Activated gamma-delta T cell treated with Interleukin-2 at 50 U/mL for 16 hours (primary cell): ENCODE data around the gene KCTD2.
"Not testable (repeated sequence)": the region's sequence is repeated elsewhere in the genome, so short reads cannot be mapped to it uniquely, and the experiment has no call there.

Experiments used
- DNase-seq: peaks from one replicate; pipeline ENCODE4 v3.0.0-alpha.2; 2020

Gene KCTD2

GRCh38 chr17:75059369-75060345, 12.6 kb downstream of the KCTD2 start:
- no peak for DNase-seq

DNA sequence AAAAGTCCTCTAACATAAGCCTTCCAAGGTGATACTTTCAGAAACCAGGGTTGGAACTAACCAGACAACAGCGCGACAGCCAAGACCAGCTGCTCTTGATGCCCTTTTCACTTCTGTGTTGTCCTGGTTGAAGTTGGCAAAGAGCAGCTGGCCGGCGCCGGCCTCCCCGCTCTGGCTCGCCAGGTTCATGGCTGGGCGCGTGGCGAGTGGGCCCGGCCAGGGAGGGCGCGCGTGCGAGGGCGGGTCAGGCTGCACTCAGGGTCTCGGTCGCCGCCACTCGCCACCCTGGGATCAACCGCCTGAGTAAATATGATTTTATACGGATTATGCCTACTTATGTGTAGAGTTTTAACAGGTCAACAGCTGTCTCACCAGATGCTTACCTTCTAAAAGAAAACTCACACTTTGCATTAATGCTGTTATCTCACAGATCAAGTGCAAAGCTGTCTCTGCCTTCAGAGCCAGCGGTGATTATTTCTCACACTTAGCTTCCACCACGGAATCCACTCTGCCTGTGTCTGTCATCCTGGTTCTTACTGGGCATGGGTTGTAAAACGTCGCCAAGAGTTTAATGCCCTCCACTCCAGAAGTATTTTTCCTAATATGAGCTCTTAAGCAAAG, 13.5 kb downstream of the KCTD2 start:
- no peak for DNase-seq

DNA sequence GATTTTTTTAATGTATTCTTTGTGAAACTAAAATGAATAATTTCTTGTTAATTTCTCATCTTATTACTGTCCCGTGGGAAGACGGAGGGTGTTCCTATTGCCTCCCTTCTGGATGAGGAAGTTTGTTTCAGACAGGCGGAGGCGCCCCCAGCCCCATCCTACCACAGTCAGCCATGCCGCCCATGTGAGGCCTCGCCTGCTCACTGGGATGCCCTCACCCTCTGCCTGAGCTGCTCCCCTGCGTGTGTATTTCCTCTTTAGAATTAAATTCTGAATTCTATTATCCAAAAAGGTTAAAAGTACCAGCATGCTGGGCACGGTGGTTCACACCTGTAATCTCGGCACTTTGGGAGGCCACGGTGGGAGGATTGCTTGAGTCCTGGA, 14.0 kb downstream of the KCTD2 start:
- no peak for DNase-seq

GRCh38 chr17:75061618-75062017, 14.6 kb downstream of the KCTD2 start:
- DNase-seq: no peak

DNA sequence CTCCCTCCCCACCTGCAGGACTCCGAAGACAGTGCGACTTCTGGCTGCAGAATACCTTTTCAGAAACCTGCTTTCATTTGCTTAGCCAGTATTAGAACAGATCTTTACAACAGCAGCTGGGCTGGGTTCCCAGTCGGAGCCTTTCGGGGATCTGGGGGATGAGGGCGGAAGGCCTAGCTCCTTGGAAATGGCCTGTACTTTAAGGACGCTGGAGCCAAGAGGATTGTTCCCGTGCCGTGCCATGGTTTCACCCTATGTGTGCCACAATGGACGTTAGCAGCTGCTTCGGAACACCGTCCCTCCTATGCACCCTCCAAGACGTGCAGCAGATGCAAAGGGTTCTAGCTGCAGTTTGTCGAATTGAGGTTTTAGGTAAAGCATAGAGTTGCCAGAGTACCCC, 16.2 kb downstream of the KCTD2 start:
- no peak for DNase-seq

DNA sequence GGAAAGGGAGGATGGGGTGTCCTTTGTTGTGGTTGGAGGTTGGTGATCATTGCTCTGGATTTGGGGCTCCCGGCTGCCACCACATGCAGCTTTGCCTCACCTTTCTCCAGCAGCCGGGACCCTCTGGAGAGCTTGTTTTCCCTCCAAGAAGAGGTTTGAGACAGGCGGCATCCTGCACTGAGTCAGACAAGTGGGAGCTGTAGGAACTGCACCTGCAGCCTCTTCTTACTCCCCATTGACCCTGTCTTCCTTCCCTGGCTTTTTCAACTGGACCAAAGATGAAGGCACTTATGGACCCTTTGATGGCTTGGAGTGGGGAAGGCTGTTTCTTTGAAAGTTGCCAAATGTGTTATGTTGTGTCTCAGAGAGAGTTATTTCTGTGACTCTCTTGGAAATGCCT, 16.6 kb downstream of the KCTD2 start:
- no peak for DNase-seq

DNA sequence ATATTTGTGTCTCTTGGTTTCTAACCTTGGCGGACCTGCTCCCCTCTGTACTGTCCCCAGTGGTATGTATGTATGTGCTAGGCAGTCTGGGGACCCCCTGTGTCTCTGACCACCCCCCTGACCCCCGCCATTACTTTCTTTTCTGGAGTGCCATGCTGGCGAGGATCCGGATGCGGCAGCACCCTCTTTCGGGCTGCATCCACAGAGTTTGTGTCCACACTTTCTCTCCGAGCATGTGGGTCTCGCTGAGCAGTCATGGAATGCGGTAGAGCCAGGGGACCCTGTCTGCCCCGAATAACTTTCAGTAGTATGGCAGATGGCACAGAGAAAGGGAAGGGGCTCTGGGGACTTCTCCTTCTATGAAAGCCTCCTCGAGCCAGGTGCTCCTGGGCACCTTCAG, 17.0 kb downstream of the KCTD2 start:
- no peak for DNase-seq

- no peak for DNase-seq
Measured at GRCh38 chr17:75064460-75064859, 17.4 kb downstream of the KCTD2 start.

DNA sequence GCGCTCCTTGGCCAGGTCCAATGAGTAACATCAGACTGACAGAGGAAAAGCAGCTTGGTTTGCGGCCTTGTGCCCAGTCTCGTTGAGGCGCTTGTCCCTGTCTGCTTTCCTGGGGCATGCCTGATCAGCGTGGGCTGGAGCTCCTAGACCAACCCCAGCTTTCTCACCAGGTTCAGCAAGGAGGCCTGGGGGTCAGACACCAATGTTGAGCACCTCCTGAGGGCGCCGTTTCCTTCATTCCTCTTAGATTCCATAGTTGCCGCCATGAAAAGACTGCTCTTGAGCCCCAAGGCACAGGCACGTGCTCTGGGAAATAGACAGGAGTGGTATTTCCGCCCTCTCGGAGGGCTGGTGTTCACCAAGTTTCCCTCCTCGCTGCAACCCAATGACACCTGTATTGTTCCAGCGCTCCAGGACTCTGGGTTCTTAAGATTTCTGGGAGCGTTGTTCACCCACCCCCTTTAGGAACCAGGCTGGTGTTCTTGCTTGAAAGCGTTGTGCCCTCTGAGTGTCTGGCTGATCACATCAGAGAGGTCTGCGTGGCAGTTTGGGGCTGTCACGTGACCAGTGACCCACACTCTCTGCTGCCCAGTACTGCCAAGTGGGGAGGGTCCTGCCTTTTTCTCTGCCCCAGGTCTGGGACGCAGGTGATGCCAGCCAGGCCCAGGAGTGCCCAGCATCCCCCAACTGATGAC, 18.0 kb downstream of the KCTD2 start:
- DNase-seq: no peak

DNA sequence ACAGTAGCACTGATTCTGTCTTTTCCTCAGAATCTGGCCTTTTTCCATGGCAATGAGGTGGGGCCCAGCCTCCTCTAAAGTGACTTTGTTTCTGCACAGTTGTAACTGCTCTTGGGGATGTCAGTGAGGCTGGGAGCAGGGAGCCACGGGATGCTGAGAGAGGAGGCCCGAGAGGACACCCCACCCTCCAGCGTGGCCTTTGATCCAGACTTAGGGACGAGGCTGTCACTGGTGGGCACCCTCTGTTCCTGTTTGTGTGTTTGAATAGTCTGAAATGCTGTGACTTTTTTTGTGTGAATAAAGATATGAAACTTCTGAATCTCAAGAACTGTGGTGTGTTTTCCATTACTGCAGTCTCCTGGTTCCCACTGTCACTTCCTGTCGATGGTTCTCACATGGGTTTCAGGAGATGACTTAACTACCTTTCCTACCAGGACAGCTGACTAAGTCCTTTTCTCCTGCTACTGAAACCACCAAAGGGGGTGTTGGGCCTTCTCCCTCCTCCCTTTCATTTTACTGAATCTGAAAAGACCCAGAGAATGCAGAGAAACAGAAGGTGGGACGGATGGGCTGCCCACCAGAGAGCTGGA, 18.6 kb downstream of the KCTD2 start:
- no peak for DNase-seq

GRCh38 chr17:75067856-75068255, 20.8 kb downstream of the KCTD2 start:
- DNase-seq: no peak

DNA sequence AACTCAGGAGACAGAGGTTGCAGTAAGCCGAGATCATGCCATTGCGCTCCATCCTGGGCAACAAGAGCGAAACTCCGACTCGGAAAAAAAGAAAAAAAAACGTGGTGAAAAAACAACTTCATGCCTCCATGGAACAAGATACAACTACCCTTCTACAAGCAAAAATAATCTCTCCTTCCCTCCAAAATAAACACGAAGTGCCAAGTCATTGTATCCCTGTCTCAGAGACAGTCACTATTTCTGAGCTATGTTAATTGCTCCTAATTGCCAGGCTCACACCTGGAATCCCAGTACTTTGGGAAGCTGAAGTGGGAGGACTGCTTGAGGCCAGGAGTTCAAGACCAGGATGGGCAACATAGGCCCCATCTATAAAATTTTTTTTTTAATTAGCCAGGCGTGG, 21.7 kb downstream of the KCTD2 start:
- DNase-seq: no peak

GRCh38 chr17:75069783-75070182, 22.8 kb downstream of the KCTD2 start:
- DNase-seq: no peak

DNA sequence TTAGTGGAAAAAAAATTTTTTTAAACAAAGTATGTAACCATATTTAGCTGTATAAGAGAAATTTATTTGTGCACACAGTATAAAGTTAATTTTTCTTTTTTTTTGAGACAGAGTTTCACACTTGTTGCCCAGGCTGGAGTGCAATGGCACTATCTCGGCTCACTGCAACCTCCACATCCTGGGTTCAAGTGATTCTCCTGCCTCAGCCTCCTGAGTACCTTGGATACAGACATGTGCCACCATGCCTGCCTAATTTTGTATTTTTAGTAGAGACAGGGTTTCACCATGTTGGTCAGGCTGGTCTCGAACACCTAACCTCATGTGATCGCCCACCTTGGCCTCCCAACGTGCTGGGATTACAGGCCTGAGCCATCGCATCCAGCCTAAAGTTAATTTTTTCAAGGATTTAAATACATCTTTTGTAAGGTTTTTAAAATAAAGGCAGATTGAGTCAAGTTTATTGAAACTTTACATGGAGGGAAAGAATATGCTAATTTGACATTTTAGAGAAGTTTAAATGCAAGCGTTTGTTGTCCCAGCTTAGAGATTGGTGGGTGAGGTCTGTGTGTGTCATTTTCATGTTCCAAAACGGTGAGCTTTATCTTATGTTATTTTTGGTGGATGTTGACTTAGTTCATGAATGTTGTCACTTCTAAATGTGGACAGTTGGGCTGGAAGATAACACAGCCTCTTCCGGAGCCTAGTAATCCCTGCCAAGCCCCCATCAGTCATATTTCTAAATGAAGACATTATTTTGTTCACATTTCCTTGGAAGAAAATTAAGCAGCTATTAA, 24.6 kb downstream of the KCTD2 start:
- not testable (repeated sequence) for DNase-seq

- not testable (repeated sequence) for DNase-seq
Measured at GRCh38 chr17:75072909-75073308, 25.9 kb downstream of the KCTD2 start.

DNA sequence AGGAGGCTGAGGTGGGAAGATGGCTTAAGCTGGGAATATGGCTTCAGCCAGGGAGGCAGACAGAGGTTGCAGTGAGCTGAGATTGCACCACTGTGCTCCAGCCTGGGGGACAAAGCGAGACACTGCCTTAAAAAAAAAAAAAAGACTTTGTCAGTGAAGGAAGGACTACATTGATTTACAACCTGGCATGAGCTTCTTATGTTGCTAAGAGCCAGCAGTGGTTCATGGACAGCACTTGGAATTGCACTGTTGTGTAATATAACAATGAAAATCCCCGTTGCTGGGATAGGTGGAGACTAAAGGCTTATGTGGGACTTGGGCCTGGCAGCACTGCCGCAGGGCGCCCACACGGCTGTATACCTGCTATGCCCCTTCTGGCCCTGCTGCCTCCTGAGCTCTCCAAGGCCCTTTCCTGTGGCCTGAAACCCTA, 26.6 kb downstream of the KCTD2 start:
- DNase-seq: no peak

GRCh38 chr17:75074532-75074931, 27.5 kb downstream of the KCTD2 start:
- no peak for DNase-seq

GRCh38 chr17:75075597-75076336, 28.7 kb downstream of the KCTD2 start:
- no peak for DNase-seq

GRCh38 chr17:75077072-75077495, 30.1 kb downstream of the KCTD2 start:
- no peak for DNase-seq

GRCh38 chr17:75077496-75078283, 30.7 kb downstream of the KCTD2 start:
- peak; percentile 48 for DNase-seq
